ENCODE measurements around the gene AHR.

The AHR gene

DNA sequence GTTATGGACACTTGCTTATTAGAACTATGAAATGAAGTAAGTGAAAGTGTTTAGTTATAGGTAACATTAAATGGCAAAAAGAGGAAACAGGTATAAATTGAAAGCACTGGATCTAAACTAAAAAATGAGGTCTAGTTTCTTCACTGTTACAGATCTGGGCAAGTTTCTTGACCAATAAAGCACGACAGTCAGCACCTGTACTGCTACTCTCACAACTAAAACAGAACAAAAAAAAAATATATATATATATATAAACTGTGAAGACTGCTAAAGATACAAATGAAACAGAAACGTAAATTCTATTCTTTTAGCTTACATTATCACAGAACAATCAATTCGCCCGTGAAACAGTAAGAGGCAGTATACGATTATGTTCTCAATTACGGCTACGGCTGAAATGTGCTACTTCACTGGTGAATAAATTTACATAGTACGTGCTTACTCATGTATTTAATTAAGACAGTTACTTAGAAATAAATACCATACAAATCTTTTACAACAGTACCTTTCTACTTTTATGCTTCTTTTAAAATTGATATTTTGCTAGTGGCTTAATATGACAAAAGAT, 4.2 kb downstream of the AHR start:
- DNase-seq (ENCODE audit: low read depth in 3 of 3, low spot score in 1 of 3): no peak

DNA sequence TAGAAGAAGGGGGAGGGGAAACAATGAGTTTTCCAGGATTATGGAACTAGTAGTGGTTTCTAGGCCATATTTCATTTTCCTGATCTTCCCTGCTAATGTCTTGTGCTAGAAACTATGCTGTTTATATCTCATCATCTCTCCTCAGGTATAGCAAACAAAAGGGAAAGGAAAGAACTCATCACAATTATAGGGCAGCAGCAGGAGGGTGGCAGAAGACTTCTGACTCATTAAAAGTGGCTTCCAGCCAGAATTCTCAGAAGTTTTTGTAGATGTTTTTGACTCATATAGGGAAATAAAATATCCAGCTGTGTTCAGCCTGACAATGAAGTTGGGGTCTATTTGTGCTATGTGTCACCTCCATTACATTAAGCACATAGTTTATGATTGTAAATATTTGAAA, 6.5 kb downstream of the AHR start:
- DNase-seq (ENCODE audit: low read depth in 3 of 3, low spot score in 1 of 3): no peak

GRCh38 chr7:17305387-17306171, 7.1 kb downstream of the AHR start:
- no peak for DNase-seq (ENCODE audit: low read depth in 3 of 3, low spot score in 1 of 3)

- DNase-seq (ENCODE audit: low read depth in 3 of 3, low spot score in 1 of 3): no peak
Measured at GRCh38 chr7:17307000-17307399, 8.5 kb downstream of the AHR start.

GRCh38 chr7:17307558-17307957, 9.1 kb downstream of the AHR start:
- DNase-seq (ENCODE audit: low read depth in 3 of 3, low spot score in 1 of 3): no peak

DNA sequence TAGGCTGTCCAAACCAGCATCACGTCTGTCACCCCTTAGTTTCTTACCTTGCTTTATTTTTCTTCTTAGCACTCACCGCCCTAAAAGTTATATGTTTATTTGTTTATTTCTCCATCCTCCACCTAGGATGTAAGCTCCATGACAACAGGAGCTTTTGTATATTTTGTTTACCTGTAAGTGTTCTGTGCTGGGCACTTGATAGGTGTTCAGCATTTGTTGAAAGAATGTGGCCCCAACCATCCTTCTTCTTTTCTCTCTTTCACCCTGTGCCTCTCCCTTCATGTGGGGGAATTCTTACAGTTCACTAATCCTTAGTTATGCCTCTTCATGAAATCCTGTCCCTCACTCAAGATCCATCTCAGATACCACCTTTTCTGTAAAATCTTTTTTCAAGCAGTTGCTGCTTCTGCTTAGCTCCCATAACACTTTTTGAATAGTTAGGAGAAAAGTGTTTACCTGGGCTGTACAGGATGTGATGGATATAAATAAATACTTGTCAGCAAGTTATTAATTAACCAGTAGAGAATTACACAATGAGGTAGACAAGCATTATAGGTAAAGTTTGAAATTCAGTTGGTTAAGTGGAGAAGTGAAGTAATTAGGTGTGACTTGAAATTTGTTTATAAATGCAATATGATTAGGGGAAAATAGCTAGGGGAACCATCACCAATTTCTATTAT, 9.7 kb downstream of the AHR start:
- DNase-seq (ENCODE audit: low read depth in 3 of 3, low spot score in 1 of 3): no peak

DNA sequence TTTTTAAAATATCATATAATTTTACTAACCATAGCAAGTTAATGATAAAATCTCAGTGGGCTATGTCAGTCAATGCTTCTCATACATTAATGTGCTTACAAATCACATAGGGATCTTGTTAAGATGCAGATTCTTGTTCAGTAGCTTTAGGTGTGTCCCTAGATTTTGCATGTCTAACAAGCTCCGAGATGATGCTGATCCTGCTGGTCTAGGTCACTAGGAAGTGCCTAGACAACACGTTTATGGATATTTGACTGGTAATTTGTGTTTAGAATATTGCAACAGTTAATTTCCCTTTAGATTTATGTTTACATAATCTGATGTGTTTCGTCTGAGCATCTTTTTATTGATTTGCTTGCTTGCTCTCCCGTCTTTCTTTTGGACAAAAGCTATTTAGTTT, 12.7 kb downstream of the AHR start:
- DNase-seq (ENCODE audit: low read depth in 3 of 3, low spot score in 1 of 3): no peak

DNA sequence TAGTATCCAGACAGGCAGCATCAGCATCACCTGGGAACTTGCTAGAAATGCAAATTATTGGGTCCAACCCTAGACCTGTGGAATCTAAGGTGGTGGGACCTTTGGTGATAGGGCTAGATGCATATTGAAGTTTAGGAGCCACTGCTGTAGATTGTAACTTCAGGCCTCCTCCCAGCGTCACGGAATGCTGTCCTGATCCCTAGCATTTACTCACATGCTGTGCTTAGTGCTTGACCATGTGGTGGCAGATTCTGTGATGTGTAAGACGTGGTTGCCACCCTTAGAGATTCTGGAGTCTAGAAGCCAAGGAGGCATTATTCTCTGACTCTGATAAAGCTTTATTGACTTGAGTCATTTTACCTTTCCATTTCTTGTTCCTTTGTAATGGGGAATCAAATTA, 13.5 kb downstream of the AHR start:
- DNase-seq (ENCODE audit: low read depth in 3 of 3, low spot score in 1 of 3): no peak

DNA sequence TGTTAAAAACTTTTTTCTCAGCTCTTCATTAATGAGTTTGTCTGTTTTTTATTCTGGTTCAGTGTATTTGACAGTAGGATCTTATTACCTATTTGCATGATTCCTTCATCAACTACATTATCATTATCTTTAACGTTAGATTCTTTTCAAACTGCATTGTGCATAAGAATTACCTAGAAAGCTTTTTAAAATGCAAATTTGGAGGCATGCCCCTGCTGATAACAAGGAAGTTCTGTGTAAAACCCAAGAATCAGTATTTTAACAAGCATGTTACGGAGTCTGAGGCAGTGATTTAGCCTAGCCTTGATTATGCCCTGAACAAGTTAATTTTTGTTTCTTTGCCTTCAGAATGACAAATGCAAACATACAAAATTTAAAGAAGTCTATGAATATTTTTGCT, 14.2 kb downstream of the AHR start:
- no peak for DNase-seq (ENCODE audit: low read depth in 3 of 3, low spot score in 1 of 3)

DNA sequence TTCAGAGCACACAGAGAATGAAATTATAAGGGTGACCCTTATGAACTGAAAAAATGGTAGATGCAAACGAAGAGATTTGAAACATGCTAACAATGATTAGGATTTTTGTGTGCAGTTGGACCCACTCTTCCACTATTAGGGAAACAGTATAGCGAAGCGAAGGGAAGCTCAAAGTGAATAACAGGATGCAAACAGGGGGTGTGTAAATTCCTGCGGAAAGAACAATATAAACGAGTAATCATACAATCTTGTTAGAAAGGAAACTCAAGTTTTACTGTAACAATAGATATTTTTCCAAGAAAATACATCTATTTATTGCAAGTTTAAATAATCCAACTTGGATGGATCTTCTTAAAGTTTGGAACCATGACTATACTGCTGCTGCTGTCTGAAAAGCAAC, 14.7 kb downstream of the AHR start:
- no peak for DNase-seq (ENCODE audit: low read depth in 3 of 3, low spot score in 1 of 3)

DNA sequence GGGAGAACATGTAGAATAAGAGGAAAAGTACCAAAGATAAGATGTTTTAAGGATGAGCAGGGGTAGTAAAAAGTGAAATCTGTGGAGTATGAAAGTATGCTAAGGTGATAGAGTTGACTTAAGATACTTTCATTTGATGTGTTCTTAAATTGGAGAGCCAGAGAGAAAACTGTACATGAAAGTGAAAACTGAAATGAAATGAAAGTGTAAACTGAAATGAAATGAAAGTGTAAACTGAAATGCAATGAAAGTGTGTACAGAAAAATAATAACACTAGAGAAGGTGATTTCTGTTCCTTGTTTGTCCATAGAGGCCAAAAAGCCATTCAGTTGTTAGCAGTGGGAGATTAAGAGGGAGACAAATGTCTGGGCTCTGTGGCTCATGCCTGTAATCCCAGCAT, 17.5 kb downstream of the AHR start:
- no peak for DNase-seq (ENCODE audit: low read depth in 3 of 3, low spot score in 1 of 3)

DNA sequence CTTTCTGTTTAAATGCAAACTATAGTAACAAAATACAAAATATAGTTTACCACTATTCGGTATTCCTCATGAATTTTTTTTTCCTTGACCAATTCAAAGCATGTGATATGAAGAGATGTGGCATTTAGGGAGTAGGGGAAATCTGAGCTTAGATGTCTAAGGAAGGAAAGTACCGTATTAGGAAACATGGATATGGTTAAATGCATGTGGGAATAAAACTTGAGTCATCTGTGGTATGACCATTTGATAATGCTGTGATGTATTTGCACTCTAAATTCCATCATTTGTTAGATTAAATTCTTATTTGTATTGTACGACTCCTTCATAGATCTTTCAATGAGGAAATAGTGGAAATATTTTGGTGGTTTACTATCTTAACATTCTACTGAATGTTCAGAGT, 19.7 kb downstream of the AHR start:
- no peak for DNase-seq (ENCODE audit: low read depth in 3 of 3, low spot score in 1 of 3)

- DNase-seq (ENCODE audit: low read depth in 3 of 3, low spot score in 1 of 3): no peak
Measured at GRCh38 chr7:17319164-17320101, 21.0 kb downstream of the AHR start.

DNA sequence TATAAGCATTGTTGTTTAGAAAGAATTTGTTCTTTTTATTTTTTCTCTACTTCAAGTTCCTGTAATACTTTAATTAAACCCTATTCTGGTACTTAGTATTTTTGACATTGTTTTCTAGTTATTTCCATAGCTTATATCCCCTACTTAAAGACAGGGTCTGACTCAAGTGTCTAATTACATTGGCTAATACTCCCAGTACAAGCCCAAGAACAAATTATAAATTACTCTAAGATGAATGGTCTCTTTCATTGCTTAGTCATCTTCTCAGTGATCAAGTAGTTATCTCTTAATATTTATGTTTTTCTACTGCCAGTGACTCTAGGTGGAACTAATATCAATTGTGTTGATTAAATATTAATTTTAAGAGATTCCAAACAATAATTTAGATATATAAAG, 21.6 kb downstream of the AHR start:
- no peak for DNase-seq (ENCODE audit: low read depth in 3 of 3, low spot score in 1 of 3)

GRCh38 chr7:17320657-17321056, 22.2 kb downstream of the AHR start:
- no peak for DNase-seq (ENCODE audit: low read depth in 3 of 3, low spot score in 1 of 3)

- DNase-seq (ENCODE audit: low read depth in 3 of 3, low spot score in 1 of 3): no peak
Measured at GRCh38 chr7:17325364-17325763, 26.9 kb downstream of the AHR start.

DNA sequence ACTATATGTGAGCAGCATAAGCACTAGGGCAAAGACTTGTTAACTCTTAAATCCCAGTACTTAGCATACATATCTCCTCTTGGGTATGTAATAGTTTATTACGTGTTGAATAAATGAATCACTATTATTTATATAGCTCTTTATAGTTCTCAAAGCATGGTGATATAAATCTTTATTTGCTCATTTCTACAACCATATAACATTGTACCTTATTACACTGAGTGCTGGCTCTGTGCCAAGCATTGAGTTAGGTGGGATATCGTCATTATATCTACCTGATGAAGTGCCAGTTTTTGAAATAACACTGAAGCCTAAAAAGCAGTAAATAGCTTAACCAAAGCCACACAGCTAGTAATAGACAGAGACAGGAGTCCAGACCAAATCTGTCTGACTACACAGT, 27.9 kb downstream of the AHR start:
- DNase-seq (ENCODE audit: low read depth in 3 of 3, low spot score in 1 of 3): no peak

GRCh38 chr7:17328641-17329040, 30.2 kb downstream of the AHR start:
- no peak for DNase-seq (ENCODE audit: low read depth in 3 of 3, low spot score in 1 of 3)

- DNase-seq (ENCODE audit: low read depth in 3 of 3, low spot score in 1 of 3): no peak
Measured at GRCh38 chr7:17329440-17329839, 31.0 kb downstream of the AHR start.

DNA sequence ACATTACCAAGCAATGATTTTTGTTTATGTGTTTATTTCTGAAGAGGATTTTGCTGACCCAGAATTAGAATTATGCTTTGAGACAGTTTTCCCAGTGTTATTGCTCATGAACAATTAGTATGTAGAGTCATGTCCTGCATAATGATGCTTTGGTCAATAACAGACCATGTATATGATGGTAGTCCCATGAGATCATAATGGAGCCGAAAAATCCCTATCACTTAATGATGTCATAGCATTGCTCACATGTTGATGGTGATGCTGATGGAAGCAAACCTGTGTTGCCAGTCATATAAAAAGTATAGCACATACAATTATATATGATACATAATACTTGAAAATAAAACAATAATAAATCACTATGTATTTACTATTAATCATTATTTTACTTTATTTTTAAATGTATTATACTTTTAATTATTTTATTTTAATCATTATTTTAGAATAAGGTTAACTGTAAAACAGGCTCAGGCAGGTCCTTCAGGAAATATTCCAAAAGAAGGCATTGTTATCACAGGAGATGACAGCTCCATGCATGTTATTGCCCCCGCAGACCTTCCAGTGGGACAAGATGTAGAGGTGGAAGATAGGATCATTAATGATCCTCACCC, 33.5 kb downstream of the AHR start:
- no peak for DNase-seq (ENCODE audit: low read depth in 3 of 3, low spot score in 1 of 3)

- DNase-seq (ENCODE audit: low read depth in 3 of 3, low spot score in 1 of 3): no peak
Measured at GRCh38 chr7:17333221-17333620, 34.8 kb downstream of the AHR start.

Data from stimulated activated CD4-positive, alpha-beta T cell treated with anti-CD3 and anti-CD28 coated beads, TNF-alpha, amount 100 ng/mL, for 1 hour (primary cell).